B cell (primary cell): ENCODE data around the gene MON1A. TPM values are rescaled to one million over a fixed set of nuclear protein-coding genes. Genes with fewer than 3 reads are reported as not detected.

Source experiments
- ATAC-seq: fragments of 200-7000 bp; cut with Tn5 transposase; one replicate; pipeline ENCODE4 v1.10.0; 2021; ENCODE audit warnings: low read depth, mild to moderate bottlenecking, moderate number of reproducible peaks, moderate library complexity
- CTCF ChIA-PET: fragments of 350-600 bp; sonication (Branson Sonifier 250); formaldehyde crosslinking; loops from one replicate; lab custom pipeline; 2021; ENCODE audit warnings: antibody characterized with exemption, inconsistent platforms; lab: Charles Lee
- POLR2A ChIA-PET: fragments of 350-600 bp; sonication (Branson Sonifier 250); formaldehyde crosslinking; loops from one replicate; lab custom pipeline; 2021; ENCODE audit warnings: antibody characterized with exemption; lab: Charles Lee
- DNase-seq: peaks from one replicate; pipeline ENCODE4 v3.0.0; 2013
- H2AFZ ChIP-seq: 2 replicates; pipeline ENCODE4 v1.6.1; 2012; ENCODE audit warnings: mild to moderate bottlenecking, low read depth, low read length; ENCODE audit not compliant: insufficient read depth, poor library complexity, severe bottlenecking
- H3K27ac ChIP-seq, 2 donors: 1 replicate in 1 of 2; 2 replicates in 1 of 2; pipeline ENCODE4 v1.5.1; 2012 to 2013; ENCODE audit warnings: low read length in 2 of 2, mild to moderate bottlenecking in 2 of 2, moderate library complexity in 1 of 2
- H3K27me3 ChIP-seq, 4 experiments: fragments of 200-600 bp in 1 of 4; sonication (generic) in 1 of 4; replicated peaks in 1 of 4; 1 replicate in 2 of 4; 2 replicates in 2 of 4; pipeline versions ENCODE4 v1.6.1 to v1.7.0; 2013 to 2016; ENCODE audit warnings: low read length in 3 of 4, mild to moderate bottlenecking in 2 of 4, mixed read lengths in 1 of 4, moderate library complexity in 1 of 4; ENCODE audit not compliant: insufficient read depth in 4 of 4, control insufficient read depth in 3 of 4; ENCODE audit errors: control extremely low read depth in 1 of 4
- H3K36me3 ChIP-seq, 2 experiments: replicated peaks in 1 of 2; 1 replicate in 1 of 2; 2 replicates in 1 of 2; pipeline versions ENCODE4 v1.6.1 to v1.7.1; 2013; ENCODE audit warnings: low read length in 1 of 2; ENCODE audit not compliant: insufficient read depth in 2 of 2, control insufficient read depth in 1 of 2; ENCODE audit errors: control extremely low read depth in 1 of 2, extremely low read depth in 1 of 2
- H3K4me1 ChIP-seq, 2 donors: fragments of 200-600 bp in 1 of 2; sonication (generic) in 1 of 2; 1 replicate in 1 of 2; 2 replicates in 1 of 2; pipeline versions ENCODE4 v1.5.1 to v1.6.1; 2013 to 2017; ENCODE audit warnings: low read length in 2 of 2; ENCODE audit not compliant: control insufficient read depth in 2 of 2, insufficient read depth in 2 of 2
- H3K4me2 ChIP-seq: replicated peaks from 2 replicates; pipeline ENCODE3; 2012; ENCODE audit warnings: mild to moderate bottlenecking, low read depth, low read length; ENCODE audit not compliant: poor library complexity, severe bottlenecking
- H3K4me3 ChIP-seq, 5 experiments: fragments of 200-600 bp in 1 of 5; sonication (generic) in 1 of 5; 1 replicate in 3 of 5; 2 replicates in 2 of 5; pipeline versions ENCODE4 v1.5.1 to v1.7.0; 2011 to 2016; ENCODE audit warnings: low read length in 4 of 5, mild to moderate bottlenecking in 4 of 5, low read depth in 2 of 5, control low read depth in 1 of 5, moderate library complexity in 1 of 5; ENCODE audit not compliant: insufficient read depth in 1 of 5; ENCODE audit errors: control extremely low read depth in 1 of 5, extremely low read depth in 1 of 5
- H3K79me2 ChIP-seq: fragments of 200-600 bp; sonication (generic); one replicate; pipeline ENCODE4 v1.6.0; 2016; ENCODE audit warnings: low read length; ENCODE audit not compliant: control insufficient read depth, insufficient read depth
- H3K9ac ChIP-seq: fragments of 200-600 bp; sonication (generic); 2 replicates; pipeline ENCODE4 v1.6.1; 2017; ENCODE audit warnings: mild to moderate bottlenecking, low read length, moderate library complexity
- H3K9me3 ChIP-seq, 3 donors: one replicate each; pipeline versions ENCODE4 v1.6.1 to v1.7.1; 2013; ENCODE audit warnings: low read length in 2 of 3; ENCODE audit not compliant: control insufficient read depth in 2 of 3, insufficient read depth in 1 of 3; ENCODE audit errors: control extremely low read depth in 1 of 3
- H4K20me1 ChIP-seq: 2 replicates; pipeline ENCODE4 v1.6.0; 2012; ENCODE audit warnings: mild to moderate bottlenecking, low read length; ENCODE audit not compliant: insufficient read depth, control insufficient read depth, poor library complexity, severe bottlenecking
- H3K27ac Mint-ChIP-seq: one replicate; pipeline ENCODE4 v1.8.0; 2021; ENCODE audit warnings: mixed read lengths
- H3K27me3 Mint-ChIP-seq: one replicate; pipeline ENCODE4 v1.8.0; 2021; ENCODE audit warnings: mixed read lengths
- H3K4me1 Mint-ChIP-seq: one replicate; pipeline ENCODE4 v1.8.0; 2021; ENCODE audit warnings: mixed read lengths
- H3K4me3 Mint-ChIP-seq: one replicate; pipeline ENCODE4 v1.8.0; 2021; ENCODE audit warnings: mixed read lengths
- H3K9me3 Mint-ChIP-seq: one replicate; pipeline ENCODE4 v1.8.0; 2022; ENCODE audit warnings: mixed read lengths; ENCODE audit not compliant: insufficient read depth
- CTCF ChIP-seq: fragments of 200-600 bp; IDR thresholded peaks from one replicate; pipeline ENCODE4 v1.8.0; 2022; ENCODE audit warnings: antibody characterized with exemption, mild to moderate bottlenecking
- EZH2 ChIP-seq: IDR thresholded peaks from 2 replicates; pipeline ENCODE4 v1.6.1; 2012; ENCODE audit warnings: borderline replicate concordance, low read depth, mild to moderate bottlenecking, moderate library complexity, low read length; ENCODE audit not compliant: insufficient read depth, poor library complexity, severe bottlenecking
- WGBS: methylation state at CpG from one replicate; pipeline ENCODE4 v1.1.5; 2013; ENCODE audit warnings: missing lambda C conversion rate; ENCODE audit not compliant: insufficient coverage; 5-methylcytosine and 5-hydroxymethylcytosine counted together
- intact Hi-C: fragments of 100-400 bp; cut with micrococcal nuclease; formaldehyde crosslinking; loops from one replicate; pipeline ENCODE4 v1.10.0; 2022
- polyA plus RNA-seq: library from polyadenylated mRNA; depleted of rRNA; stranded (reverse); fragments of >200 nt; gene quantifications from 2 replicates; pipeline ENCODE4 v1.2.3, GENCODE V29; 2012
- total RNA-seq, 2 donors: library from RNA; stranded (reverse); fragments of 120-200 nt in 1 of 2; gene quantifications; 1 replicate in 1 of 2; 2 replicates in 1 of 2; pipeline versions ENCODE4 v1.2.3 to v1.2.4, GENCODE V29; 2013 to 2022

MON1A gene
- total and polyA plus RNA-seq, 2 donors (not counting 1 experiment from before 2014, with no cell fraction given), result 6.6 to 8.9 TPM

GRCh38 chr3:49930922-49931321 lies 1.3 kb upstream of the MON1A start:
- H3K27me3 ChIP-seq, result no peaks in the 10 kb centered on the region
- H3K9me3 Mint-ChIP-seq, result no peaks in the 10 kb centered on the region
- H3K4me1 Mint-ChIP-seq, result peaks cover 11% of the 10 kb centered on the region
- H3K79me2 ChIP-seq, result peaks cover 5% of the 10 kb centered on the region
- H3K27ac Mint-ChIP-seq, result no peak overlapping the region
- peaks cover 8 to 17% of the 10 kb centered on the region in 2 donors for H3K4me1 ChIP-seq
- intact Hi-C loops, result no loop called here
- TF ChIP-seq CTCF (no peak), EZH2 (no peak)
- H3K9ac ChIP-seq, result no peak overlapping the region
- 80% methylated on average over 1 of the region's 1 CpG for WGBS
- no peak overlapping the region for H3K27ac ChIP-seq
- no peaks in the 10 kb centered on the region for H3K36me3 ChIP-seq
- no peak overlapping the region for H2AFZ ChIP-seq
- H3K4me3 Mint-ChIP-seq, result no peak overlapping the region
- H4K20me1 ChIP-seq, result no peaks in the 10 kb centered on the region
- no peak overlapping the region for H3K4me2 ChIP-seq
- no peaks in the 10 kb centered on the region for H3K27me3 Mint-ChIP-seq
- DNase-seq, result no peak
- ChIA-PET CTCF (interaction anchor here (0.8 to 2.9 kb wide), 3 partner anchors 9 to 92 kb away, joined by 3 to 17 read pairs (median 6); partner anchors contain the start of gene RBM6), POLR2A (interaction anchor here (0.6 to 1.2 kb wide), 2 partner anchors 9 to 176 kb away, joined by 3 to 4 read pairs; partner anchors contain the start of gene RBM6)
- H3K4me3 ChIP-seq, result no peak overlapping the region
- no peak for ATAC-seq
- H3K9me3 ChIP-seq, result peaks cover 0 to 4% (median 0%) of the 10 kb centered on the region in 3 donors

- Histone ChIP-seq H3K27ac (peak overlapping the region; percentile 70 to 89), H3K27me3 (no peaks in the 10 kb centered on the region), H3K36me3 (no peaks in the 10 kb centered on the region), H3K4me3 (peak overlapping the region in 4 of 5 experiments; percentile 90 to 96 (median 93)), H3K9ac (peak overlapping the region; percentile 99), H3K79me2 (peaks cover 8% of the 10 kb centered on the region), H2AFZ (peak overlapping the region; percentile 99), H4K20me1 (no peaks in the 10 kb centered on the region), H3K4me1 (peaks cover 8 to 17% of the 10 kb centered on the region in 2 donors), H3K4me2 (peak overlapping the region; percentile 100), H3K9me3 (peaks cover 0 to 4% (median 0%) of the 10 kb centered on the region in 3 donors)
- Mint-ChIP-seq H3K27me3 (no peaks in the 10 kb centered on the region), H3K4me1 (peaks cover 11% of the 10 kb centered on the region), H3K4me3 (peak overlapping the region; percentile 85), H3K27ac (peak overlapping the region; percentile 81), H3K9me3 (no peaks in the 10 kb centered on the region)
- TF ChIP-seq CTCF (no peak), EZH2 (no peak)
- 91% methylated on average over 13 of the region's 16 CpGs for WGBS
- intact Hi-C loops, result no loop called here
- ChIA-PET CTCF (interaction anchor here (0.8 to 2.9 kb wide), 6 partner anchors 10 to 391 kb away, joined by 3 to 17 read pairs (median 6); partner anchors contain the start of gene RBM6), POLR2A (interaction anchor here (0.7 to 1.5 kb wide), 5 partner anchors 9 to 127 kb away, joined by 3 to 22 read pairs (median 6); partner anchors contain the start of gene RBM6)
- ATAC-seq (no peak), DNase-seq (no peak)
Measured at GRCh38 chr3:49930168-49930690, 618 bp upstream of the MON1A start.
